ENCODE measurements around the gene LAMA3. TPM values are rescaled to one million over a fixed set of nuclear protein-coding genes. Genes with fewer than 3 reads are reported as not detected.

The LAMA3 gene
- total RNA-seq, 3 donors from 2014 or later (not counting 1 experiment from before 2014, with no cell fraction given), result not detected

DNA sequence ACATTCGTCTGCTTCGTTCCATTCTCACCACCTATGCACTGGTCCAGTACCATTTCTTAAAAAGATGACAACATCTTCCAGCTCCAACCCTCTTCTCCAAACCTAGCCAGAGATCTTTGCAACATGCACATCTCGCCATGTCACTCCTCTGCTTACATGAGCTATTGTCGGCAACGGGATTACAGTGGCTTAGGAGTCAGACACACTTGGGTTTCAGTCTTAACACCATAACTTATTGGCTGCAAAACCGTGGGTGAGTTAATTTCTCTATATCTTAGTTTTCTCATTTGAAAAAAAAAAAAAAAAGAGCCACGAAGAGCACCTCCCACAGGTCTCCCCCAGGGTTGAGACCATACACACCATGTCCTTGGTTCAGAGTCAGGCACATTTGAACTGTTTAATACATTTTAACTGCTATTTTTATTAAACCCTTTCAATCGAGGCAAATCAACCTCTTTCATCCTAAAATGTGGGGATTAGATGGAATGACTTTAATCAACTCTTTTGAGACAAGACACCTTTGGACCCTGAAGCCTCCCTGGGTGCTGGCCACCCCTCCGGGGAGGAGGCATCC, 27.4 kb upstream of the LAMA3 start:
- ATAC-seq, result peak in 2 of 3 donors; percentile 4 to 20
- peaks cover 28% of the 10 kb centered on the region in 2 donors for H3K27me3 Mint-ChIP-seq (ENCODE audit: low read depth in 2 of 2)

DNA sequence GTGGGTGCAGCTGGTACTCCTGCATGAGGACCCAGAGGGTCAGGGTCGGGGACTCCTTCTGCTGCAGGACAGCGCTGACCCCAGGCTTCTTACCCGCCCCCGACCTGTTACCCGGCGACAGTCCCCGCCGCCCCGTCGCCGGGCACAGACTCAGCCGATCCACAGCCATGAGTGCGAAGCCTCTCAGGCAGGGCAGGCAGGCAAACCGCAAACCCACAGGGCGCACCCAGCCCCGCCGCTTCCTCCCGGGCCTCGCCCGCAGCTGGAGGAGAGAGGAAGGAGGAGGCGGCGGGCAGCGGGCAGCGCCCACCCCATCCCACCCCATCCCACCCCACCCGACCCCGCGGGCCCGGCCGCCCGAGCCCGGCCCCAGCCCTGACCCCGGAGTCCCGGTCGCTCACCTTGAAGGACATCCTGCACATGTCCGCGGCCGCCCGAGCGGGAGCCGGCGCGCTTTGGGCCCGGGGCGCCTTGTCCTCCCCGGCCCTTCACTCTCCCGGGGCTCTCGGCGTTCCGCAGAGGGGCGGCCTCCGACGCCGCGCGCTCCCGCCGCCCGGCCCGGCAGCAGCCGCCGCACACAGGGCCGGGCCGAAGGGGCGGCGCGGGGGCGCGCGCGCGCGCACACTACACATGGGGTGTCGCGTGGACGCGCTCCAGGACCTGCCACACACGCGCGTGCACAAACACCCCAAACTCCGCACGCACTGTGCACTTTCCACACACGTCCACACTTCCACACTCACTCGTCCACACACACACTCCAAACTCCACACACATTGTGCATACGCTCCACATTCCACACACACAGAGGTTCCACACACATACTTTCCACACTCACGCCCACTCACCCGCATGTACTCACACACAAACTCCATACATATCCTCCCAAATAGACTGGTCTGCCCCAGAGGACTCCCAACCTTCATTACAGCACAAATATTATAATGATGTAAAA, 26.7 kb upstream of the LAMA3 start, which contains the start of gene ANKRD29:
Gene ANKRD29, minus strand, starts transcription at position 603 of the 955 bp plus-strand sequence. Its CDS starts 181 bp downstream, at position 422.
- H3K27me3 Mint-ChIP-seq (ENCODE audit: low read depth in 2 of 2), result peaks cover 24 to 28% of the 10 kb centered on the region in 2 donors
- peak within 1 kb of the TSS; percentile 85 for H3K4me3 Mint-ChIP-seq
- Histone ChIP-seq H3K27ac (ENCODE audit: low read length) (no peak within 1 kb of the TSS), H3K36me3 (ENCODE audit: control insufficient read depth, insufficient read depth, low read length) (no peaks in the 10 kb centered on the region), H3K9me3 (ENCODE audit: control insufficient read depth, insufficient read depth, low read length) (no peaks in the 10 kb centered on the region), H3K4me1 (ENCODE audit: control insufficient read depth, insufficient read depth, low read length) (peaks cover 21% of the 10 kb centered on the region), H3K27me3 (ENCODE audit: control insufficient read depth, insufficient read depth, low read length) (peaks cover 16% of the 10 kb centered on the region), H3K4me3 (ENCODE audit: low read length) (peak within 1 kb of the TSS; percentile 30)
- peak within 1 kb of the TSS in 1 of 2 donors; percentile 78 for H3K27ac Mint-ChIP-seq
- DNase-seq, result peak; percentile 58 to 67
- H3K9me3 Mint-ChIP-seq, result no peaks in the 10 kb centered on the region
- 1% methylated on average over 74 of the region's 86 CpGs for WGBS (ENCODE audit: insufficient coverage)
- TF ChIP-seq, protein P1, sequence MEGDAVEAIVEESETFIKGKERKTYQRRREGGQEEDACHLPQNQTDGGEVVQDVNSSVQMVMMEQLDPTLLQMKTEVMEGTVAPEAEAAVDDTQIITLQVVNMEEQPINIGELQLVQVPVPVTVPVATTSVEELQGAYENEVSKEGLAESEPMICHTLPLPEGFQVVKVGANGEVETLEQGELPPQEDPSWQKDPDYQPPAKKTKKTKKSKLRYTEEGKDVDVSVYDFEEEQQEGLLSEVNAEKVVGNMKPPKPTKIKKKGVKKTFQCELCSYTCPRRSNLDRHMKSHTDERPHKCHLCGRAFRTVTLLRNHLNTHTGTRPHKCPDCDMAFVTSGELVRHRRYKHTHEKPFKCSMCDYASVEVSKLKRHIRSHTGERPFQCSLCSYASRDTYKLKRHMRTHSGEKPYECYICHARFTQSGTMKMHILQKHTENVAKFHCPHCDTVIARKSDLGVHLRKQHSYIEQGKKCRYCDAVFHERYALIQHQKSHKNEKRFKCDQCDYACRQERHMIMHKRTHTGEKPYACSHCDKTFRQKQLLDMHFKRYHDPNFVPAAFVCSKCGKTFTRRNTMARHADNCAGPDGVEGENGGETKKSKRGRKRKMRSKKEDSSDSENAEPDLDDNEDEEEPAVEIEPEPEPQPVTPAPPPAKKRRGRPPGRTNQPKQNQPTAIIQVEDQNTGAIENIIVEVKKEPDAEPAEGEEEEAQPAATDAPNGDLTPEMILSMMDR (IDR thresholded peaks at IDR 0.05), result no peak
- peak; percentile 69 to 82 (median 80) for ATAC-seq
- H3K36me3 Mint-ChIP-seq, result no peaks in the 10 kb centered on the region
- H3K4me1 Mint-ChIP-seq, result peaks cover 23 to 29% of the 10 kb centered on the region in 2 donors
- intact Hi-C loops (cut with micrococcal nuclease), result no loop called here

More for the DNA sequence above, 27.4 kb upstream of the LAMA3 start:
- Histone ChIP-seq H3K4me1 (ENCODE audit: control insufficient read depth, insufficient read depth, low read length) (peaks cover 21% of the 10 kb centered on the region), H3K4me3 (ENCODE audit: low read length) (peak overlapping the region; percentile 15), H3K27ac (ENCODE audit: low read length) (no peak overlapping the region), H3K9me3 (ENCODE audit: control insufficient read depth, insufficient read depth, low read length) (no peaks in the 10 kb centered on the region), H3K27me3 (ENCODE audit: control insufficient read depth, insufficient read depth, low read length) (peaks cover 16% of the 10 kb centered on the region), H3K36me3 (ENCODE audit: control insufficient read depth, insufficient read depth, low read length) (no peaks in the 10 kb centered on the region)
- intact Hi-C loops (cut with micrococcal nuclease), result no loop called here
- peaks cover 23 to 29% of the 10 kb centered on the region in 2 donors for H3K4me1 Mint-ChIP-seq
- peak overlapping the region in 1 of 2 donors; percentile 31 for H3K27ac Mint-ChIP-seq
- WGBS (ENCODE audit: insufficient coverage), result 25% methylated on average over 8 of the region's 9 CpGs
- no peaks in the 10 kb centered on the region for H3K36me3 Mint-ChIP-seq
- TF ChIP-seq, protein P1 (IDR thresholded peaks at IDR 0.05), result no peak
- H3K9me3 Mint-ChIP-seq, result no peaks in the 10 kb centered on the region
- peak overlapping the region; percentile 79 for H3K4me3 Mint-ChIP-seq
- DNase-seq, result peak in 1 of 2 donors; percentile 27

DNA sequence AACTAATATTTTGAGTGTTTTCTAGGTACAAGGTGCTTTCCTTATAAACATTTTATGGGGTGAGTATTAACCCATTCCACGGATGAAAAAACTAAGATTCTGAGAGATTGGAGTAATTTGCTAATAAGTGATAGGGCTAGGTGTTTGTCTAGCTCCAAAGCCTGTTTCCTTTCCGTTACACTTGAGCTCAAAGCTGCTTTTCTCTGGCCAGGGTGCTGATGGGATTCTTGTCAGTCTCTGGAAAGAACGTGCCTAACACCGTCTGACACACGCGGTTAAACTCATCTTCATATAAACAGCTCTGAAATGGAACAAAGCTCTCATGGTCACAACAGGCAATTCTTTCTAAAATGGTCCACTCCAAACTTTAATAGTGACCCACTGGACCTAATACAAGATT, 24.6 kb upstream of the LAMA3 start:
- H3K9me3 ChIP-seq (ENCODE audit: control insufficient read depth, insufficient read depth, low read length), result no peaks in the 10 kb centered on the region
- peaks cover 23 to 29% of the 10 kb centered on the region in 2 donors for H3K4me1 Mint-ChIP-seq
- no peak overlapping the region for H3K4me3 Mint-ChIP-seq
- H3K4me3 ChIP-seq (ENCODE audit: low read length), result no peak overlapping the region
- intact Hi-C loops (cut with micrococcal nuclease), result no loop called here
- DNase-seq (no peak), ATAC-seq (no peak)
- H3K36me3 ChIP-seq (ENCODE audit: control insufficient read depth, insufficient read depth, low read length), result no peaks in the 10 kb centered on the region
- H3K4me1 ChIP-seq (ENCODE audit: control insufficient read depth, insufficient read depth, low read length), result peaks cover 21% of the 10 kb centered on the region
- H3K27me3 Mint-ChIP-seq (ENCODE audit: low read depth in 2 of 2), result peaks cover 20 to 31% of the 10 kb centered on the region in 2 donors
- no peak overlapping the region for H3K27ac Mint-ChIP-seq
- H3K9me3 Mint-ChIP-seq, result no peaks in the 10 kb centered on the region
- WGBS (ENCODE audit: insufficient coverage), result 72% methylated on average over 6 of the region's 6 CpGs
- no peaks in the 10 kb centered on the region for H3K36me3 Mint-ChIP-seq
- TF ChIP-seq, protein P1 (IDR thresholded peaks at IDR 0.05), result no peak
- H3K27me3 ChIP-seq (ENCODE audit: control insufficient read depth, insufficient read depth, low read length), result peaks cover 16% of the 10 kb centered on the region
- H3K27ac ChIP-seq (ENCODE audit: low read length), result no peak overlapping the region

Data from natural killer cell (primary cell).